Subcutaneous abdominal adipose tissue (tissue), 5 donors: ENCODE results near the gene NDUFA3.

Source experiments
- H3K27ac ChIP-seq: one replicate; pipeline ENCODE4 v1.7.0; 2013; ENCODE audit warnings: low read depth, mild to moderate bottlenecking, inconsistent platforms, low read length, moderate library complexity
- H3K27me3 ChIP-seq, 5 donors: one replicate each; pipeline ENCODE4 v1.7.0; 2013; ENCODE audit warnings: low read length in 5 of 5, inconsistent platforms in 1 of 5; ENCODE audit not compliant: control insufficient read depth in 5 of 5, insufficient read depth in 4 of 5
- H3K36me3 ChIP-seq, 5 donors: one replicate each; pipeline ENCODE4 v1.7.0; 2013; ENCODE audit warnings: low read length in 5 of 5; ENCODE audit not compliant: control insufficient read depth in 5 of 5, insufficient read depth in 5 of 5
- H3K4me1 ChIP-seq, 5 donors: one replicate each; pipeline ENCODE4 v1.7.0; 2013; ENCODE audit warnings: low read length in 5 of 5, mild to moderate bottlenecking in 3 of 5, moderate library complexity in 1 of 5; ENCODE audit not compliant: control insufficient read depth in 5 of 5, insufficient read depth in 5 of 5
- H3K4me3 ChIP-seq, 5 donors: one replicate each; pipeline ENCODE4 v1.7.0; 2013; ENCODE audit warnings: low read length in 5 of 5, low read depth in 1 of 5
- H3K9ac ChIP-seq, 5 donors: one replicate each; pipeline ENCODE4 v1.7.0; 2013; ENCODE audit warnings: low read length in 5 of 5, mild to moderate bottlenecking in 4 of 5, moderate library complexity in 3 of 5
- H3K9me3 ChIP-seq, 5 donors: one replicate each; pipeline ENCODE4 v1.7.0; 2013; ENCODE audit warnings: low read length in 5 of 5; ENCODE audit not compliant: control insufficient read depth in 5 of 5
- donor health status: healthy.
- donor health status: healthy.
- donor health status: healthy.
- donor health status: healthy.
- donor health status: healthy.

Gene NDUFA3

DNA sequence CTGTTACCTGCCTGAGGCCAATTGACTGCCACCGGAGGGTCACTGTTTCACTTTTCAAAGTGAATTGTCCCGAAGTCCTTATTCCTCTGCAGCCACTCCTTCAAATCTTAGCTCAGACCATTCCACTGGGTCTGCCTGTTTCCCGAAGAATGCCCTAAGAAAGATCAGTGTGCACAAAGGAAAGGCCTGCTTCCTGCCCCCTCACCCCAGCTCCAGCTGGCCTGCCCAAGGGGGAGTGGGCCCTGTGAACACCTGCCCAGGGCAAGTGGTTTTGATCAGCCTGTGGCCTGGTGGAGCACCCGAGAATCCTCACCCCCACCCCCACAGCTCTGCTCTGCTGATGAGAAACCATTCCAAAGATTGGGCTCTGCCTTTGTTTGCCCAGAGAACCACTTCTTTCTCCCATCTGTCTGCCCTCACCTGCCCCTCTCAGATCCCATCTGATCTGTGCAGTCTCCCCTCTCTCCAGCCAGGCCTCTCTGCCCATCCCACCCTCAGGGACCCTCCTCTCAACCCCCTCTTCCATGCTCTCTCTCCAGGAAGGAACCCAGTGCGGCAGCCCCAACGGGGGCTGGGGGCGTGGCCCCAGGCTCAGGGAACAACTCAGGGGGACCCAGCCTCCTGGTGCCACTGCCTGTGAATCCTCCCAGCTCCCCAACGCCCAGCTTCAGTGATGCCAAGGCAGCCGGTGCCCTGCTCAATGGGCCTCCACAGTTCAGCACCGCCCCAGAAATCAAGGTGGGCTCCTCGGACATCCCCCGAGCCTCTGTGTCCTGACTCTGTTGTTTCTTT is 46.6 kb downstream of the NDUFA3 start:
- H3K9ac ChIP-seq = no peak overlapping the region
- H3K27ac ChIP-seq = no peak overlapping the region
- peaks cover 0 to 98% (median 94%) of the 10 kb centered on the region in 5 donors for H3K36me3 ChIP-seq
- H3K4me3 ChIP-seq = no peak overlapping the region
- H3K4me1 ChIP-seq = peaks cover 0 to 11% (median 7%) of the 10 kb centered on the region in 5 donors
- no peaks in the 10 kb centered on the region for H3K27me3 ChIP-seq
- H3K9me3 ChIP-seq = no peaks in the 10 kb centered on the region

GRCh38 chr19:54151362-54152035 is 48.8 kb downstream of the NDUFA3 start:
- Histone ChIP-seq H3K36me3 (peaks cover 5 to 98% (median 93%) of the 10 kb centered on the region in 5 donors), H3K4me3 (no peak overlapping the region), H3K9ac (no peak overlapping the region)

GRCh38 chr19:54152267-54152666 is 49.6 kb downstream of the NDUFA3 start:
- peaks cover 5 to 98% (median 92%) of the 10 kb centered on the region in 5 donors for H3K36me3 ChIP-seq
- H3K9ac ChIP-seq = no peak overlapping the region
- no peaks in the 10 kb centered on the region for H3K27me3 ChIP-seq
- no peaks in the 10 kb centered on the region for H3K9me3 ChIP-seq
- H3K4me3 ChIP-seq = no peak overlapping the region
- H3K4me1 ChIP-seq = peaks cover 0 to 11% (median 7%) of the 10 kb centered on the region in 5 donors
- no peak overlapping the region for H3K27ac ChIP-seq

More at GRCh38 chr19:54151362-54152035, 48.8 kb downstream of the NDUFA3 start:
- no peaks in the 10 kb centered on the region for H3K27me3 ChIP-seq
- H3K9me3 ChIP-seq = no peaks in the 10 kb centered on the region
- H3K4me1 ChIP-seq = peaks cover 0 to 11% (median 7%) of the 10 kb centered on the region in 5 donors
- H3K27ac ChIP-seq = no peak overlapping the region

GRCh38 chr19:54152878-54153524 is 50.3 kb downstream of the NDUFA3 start:
- Histone ChIP-seq H3K27ac (peak overlapping the region; percentile 77), H3K9ac (no peak overlapping the region), H3K4me1 (peaks cover 0 to 13% (median 7%) of the 10 kb centered on the region in 5 donors), H3K36me3 (peaks cover 5 to 98% (median 89%) of the 10 kb centered on the region in 5 donors), H3K9me3 (no peaks in the 10 kb centered on the region), H3K4me3 (no peak overlapping the region), H3K27me3 (no peaks in the 10 kb centered on the region)

DNA sequence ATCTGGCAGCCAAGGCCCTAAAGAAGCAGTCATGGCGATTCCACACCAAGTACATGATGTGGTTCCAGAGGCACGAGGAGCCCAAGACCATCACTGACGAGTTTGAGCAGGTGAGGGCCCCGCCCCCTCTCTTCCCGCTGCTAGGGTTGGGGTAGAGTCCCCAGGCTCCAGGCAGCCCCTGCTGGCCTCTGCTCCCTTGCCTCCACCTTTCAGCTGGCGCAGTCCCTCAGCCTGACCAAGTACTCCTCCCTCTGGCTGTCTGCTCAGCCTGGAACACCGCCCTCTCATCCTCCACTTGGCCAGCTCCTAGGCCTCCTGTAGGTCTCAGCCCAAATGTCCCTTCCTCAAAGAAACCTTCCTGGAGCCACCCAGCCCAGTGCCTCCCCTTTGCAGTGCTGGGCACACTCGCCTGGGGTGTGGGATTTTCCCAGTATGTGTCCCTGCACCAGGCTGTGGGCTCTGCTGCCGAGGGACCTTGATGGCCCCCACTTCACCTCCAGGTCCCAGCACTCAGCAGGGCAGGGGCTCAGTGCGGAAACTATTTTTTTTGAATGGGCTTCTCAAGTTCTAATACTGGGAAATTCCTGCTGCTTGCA is 51.2 kb downstream of the NDUFA3 start:
- peaks cover 4 to 21% (median 15%) of the 10 kb centered on the region in 5 donors for H3K4me1 ChIP-seq
- H3K27me3 ChIP-seq = no peaks in the 10 kb centered on the region
- peaks cover 5 to 92% (median 84%) of the 10 kb centered on the region in 5 donors for H3K36me3 ChIP-seq
- H3K9ac ChIP-seq = no peak overlapping the region
- no peaks in the 10 kb centered on the region for H3K9me3 ChIP-seq
- H3K27ac ChIP-seq = peak overlapping the region; percentile 77
- H3K4me3 ChIP-seq = no peak overlapping the region

DNA sequence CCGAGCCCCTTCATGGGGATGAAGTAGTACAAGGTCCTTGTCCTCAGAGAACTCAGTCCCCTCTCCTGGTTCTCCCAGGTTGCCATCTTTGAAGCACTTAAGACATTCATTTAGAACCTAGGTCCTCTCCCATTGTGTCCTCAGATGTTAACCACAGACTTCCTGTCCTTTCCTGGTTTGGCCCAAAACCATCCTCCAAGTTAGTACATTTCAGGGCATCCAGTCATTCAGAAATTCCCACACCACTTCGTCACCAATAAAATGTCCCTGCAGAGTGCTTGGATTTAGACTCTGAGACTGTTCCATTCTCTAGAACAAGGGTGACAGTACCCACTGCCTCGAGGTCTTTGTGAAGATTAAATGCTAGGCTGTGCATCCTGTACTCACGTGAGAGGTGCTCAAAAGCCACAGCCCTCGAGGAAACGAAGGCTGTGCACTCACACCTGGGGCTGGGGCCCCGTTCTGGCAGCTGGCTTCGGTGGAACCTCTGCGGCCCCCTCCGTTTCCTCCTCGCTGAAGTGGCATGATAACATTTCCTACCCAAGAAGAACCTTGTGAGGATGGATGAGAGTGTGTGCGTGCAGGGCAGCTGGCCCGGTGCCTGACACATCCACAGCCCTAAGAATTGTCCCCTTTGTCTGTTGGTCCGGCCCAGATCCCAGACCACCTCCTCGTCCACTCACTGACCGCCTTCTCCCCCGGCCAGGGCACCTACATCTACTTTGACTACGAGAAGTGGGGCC is 52.1 kb downstream of the NDUFA3 start:
- Histone ChIP-seq H3K4me3 (no peak overlapping the region), H3K9ac (no peak overlapping the region), H3K27ac (no peak overlapping the region), H3K36me3 (peaks cover 5 to 83% (median 75%) of the 10 kb centered on the region in 5 donors), H3K27me3 (no peaks in the 10 kb centered on the region), H3K9me3 (no peaks in the 10 kb centered on the region), H3K4me1 (peaks cover 8 to 26% (median 19%) of the 10 kb centered on the region in 5 donors)

GRCh38 chr19:54155694-54156093 is 53.0 kb downstream of the NDUFA3 start:
- Histone ChIP-seq H3K4me1 (peaks cover 13 to 34% (median 28%) of the 10 kb centered on the region in 5 donors), H3K27ac (no peak overlapping the region), H3K36me3 (peaks cover 5 to 74% (median 67%) of the 10 kb centered on the region in 5 donors), H3K4me3 (no peak overlapping the region), H3K9ac (no peak overlapping the region), H3K27me3 (no peaks in the 10 kb centered on the region), H3K9me3 (no peaks in the 10 kb centered on the region)

- H3K36me3 ChIP-seq = peaks cover 5 to 67% (median 62%) of the 10 kb centered on the region in 5 donors
- H3K27me3 ChIP-seq = no peaks in the 10 kb centered on the region
- H3K4me1 ChIP-seq = peaks cover 13 to 38% (median 33%) of the 10 kb centered on the region in 5 donors
- H3K9ac ChIP-seq = no peak overlapping the region
- H3K27ac ChIP-seq = no peak overlapping the region
- H3K9me3 ChIP-seq = no peaks in the 10 kb centered on the region
- H3K4me3 ChIP-seq = no peak overlapping the region
Observed at GRCh38 chr19:54156490-54156889, 53.8 kb downstream of the NDUFA3 start.

GRCh38 chr19:54156953-54157352 is 54.3 kb downstream of the NDUFA3 start:
- no peak overlapping the region for H3K9ac ChIP-seq
- H3K4me1 ChIP-seq = peaks cover 15 to 42% (median 36%) of the 10 kb centered on the region in 5 donors
- no peaks in the 10 kb centered on the region for H3K27me3 ChIP-seq
- peaks cover 5 to 63% (median 57%) of the 10 kb centered on the region in 5 donors for H3K36me3 ChIP-seq
- no peak overlapping the region for H3K4me3 ChIP-seq
- no peaks in the 10 kb centered on the region for H3K9me3 ChIP-seq
- H3K27ac ChIP-seq = no peak overlapping the region
